CD4-positive, alpha-beta T cell treated with Interleukin-4 for 1 hour (primary cell): ENCODE measurements around the gene TTC28.
A peak's percentile ranks its signal among the peaks of the same experiment; 100 is the strongest.

ENCODE experiments used
- DNase-seq, 2 donors: peaks; one replicate each; pipeline ENCODE4 v3.0.0-alpha.2; 2020 to 2022

The TTC28 gene

GRCh38 chr22:27993774-27994350 is 685.8 kb downstream of the TTC28 start:
- DNase-seq, result no peak

DNA sequence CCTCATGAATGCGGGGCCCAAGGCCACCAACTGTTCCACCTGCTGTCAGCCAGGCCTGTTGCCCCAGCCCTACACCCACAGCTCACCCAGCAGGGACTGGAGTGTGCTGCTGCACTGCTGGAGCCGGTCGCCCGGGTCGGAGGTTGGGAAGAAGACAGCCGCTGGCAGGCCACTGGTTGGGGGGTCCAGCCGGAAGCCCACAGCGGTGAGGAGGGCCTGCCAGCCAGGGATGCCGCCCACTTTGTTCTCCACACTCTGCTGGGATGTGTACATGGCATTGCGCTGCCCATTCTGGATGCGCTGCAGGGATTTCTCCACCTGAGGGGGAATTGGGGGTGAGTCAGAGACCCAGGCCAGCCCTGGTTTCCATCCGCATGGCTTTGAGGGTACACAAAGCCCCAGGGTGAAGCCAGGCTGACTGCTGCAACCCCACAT is 686.4 kb downstream of the TTC28 start:
- DNase-seq, result no peak

- DNase-seq, result peak in 1 of 2 donors; percentile 7
Observed at GRCh38 chr22:27992294-27993165, 687.1 kb downstream of the TTC28 start.

GRCh38 chr22:27991586-27992293 is 687.9 kb downstream of the TTC28 start:
- DNase-seq, result peak in 1 of 2 donors; percentile 6

GRCh38 chr22:27990879-27991278 is 688.8 kb downstream of the TTC28 start:
- peak in 1 of 2 donors; percentile 5 for DNase-seq

DNA sequence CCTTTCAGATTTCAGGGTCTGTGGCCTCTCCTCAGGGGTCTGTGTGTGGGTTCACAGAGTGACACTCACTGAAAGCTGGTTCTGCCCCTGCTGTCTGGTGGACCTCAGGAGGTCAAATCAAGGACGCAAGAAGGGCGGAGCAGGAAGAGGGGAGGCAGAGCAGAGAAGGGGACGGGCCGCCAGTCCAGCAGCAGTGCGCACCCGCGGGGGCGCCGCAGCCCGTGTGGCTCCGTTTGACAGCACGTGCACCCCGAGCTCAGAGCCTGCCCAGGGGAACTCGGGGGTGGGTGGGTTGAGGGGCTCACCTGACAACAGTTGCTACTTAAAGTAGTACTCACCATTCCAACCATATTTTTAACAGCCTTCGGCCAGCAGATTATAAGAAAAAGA is 689.2 kb downstream of the TTC28 start:
- DNase-seq, result peak in 1 of 2 donors; percentile 10

DNA sequence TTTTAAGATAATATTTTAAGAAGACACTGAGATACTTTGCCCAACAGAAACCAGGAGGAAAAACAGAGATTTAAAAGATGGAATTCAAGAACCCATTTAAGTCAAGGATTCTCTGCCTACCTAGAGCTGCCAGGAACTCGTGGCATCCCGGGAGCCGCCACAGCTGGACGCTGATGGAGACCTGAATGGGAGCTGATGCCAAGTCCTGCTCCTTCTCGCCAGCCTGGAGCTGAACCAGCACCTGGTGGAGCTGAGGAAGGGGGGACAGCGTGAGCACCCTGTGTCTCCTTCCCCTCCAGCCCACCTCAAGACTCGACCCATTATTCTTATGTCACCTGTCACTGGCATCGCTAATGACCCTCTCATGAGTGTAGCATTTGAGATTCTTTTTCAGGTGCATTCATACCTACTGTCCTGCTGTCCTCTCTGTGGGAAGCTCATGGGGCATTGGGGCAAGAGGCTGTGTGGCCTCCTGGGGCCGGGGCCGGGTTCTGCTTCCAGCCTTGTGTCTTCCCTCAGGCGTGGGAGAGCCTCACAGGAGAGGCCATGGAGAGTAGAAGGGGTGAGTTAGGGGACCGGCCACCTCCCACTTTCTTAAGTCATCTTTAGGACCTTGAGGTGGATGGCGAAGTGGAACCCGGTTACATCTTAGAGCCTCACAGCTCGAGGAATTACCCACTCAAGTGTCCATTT is 689.7 kb downstream of the TTC28 start:
- no peak for DNase-seq

DNA sequence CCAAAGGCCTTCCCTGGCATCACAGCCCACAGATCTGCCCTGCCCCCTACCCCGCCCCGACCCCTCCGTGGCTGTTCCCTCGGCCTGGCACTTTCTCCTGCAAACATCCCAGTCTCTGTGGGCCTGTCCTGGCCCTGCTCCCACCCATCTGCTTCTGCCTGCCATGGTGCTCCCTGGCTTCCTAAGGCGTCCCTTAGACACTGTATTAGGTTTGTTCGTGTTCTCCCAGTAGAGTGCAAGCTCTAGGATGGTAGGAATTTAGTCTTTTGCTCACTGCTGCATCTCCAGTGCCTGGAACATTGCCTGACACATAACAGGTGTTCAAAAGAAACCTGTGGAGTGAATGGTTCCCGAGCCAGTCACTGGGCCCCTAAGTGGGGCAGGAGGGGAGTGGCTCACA is 690.9 kb downstream of the TTC28 start:
- DNase-seq, result no peak

- no peak for DNase-seq
Observed at GRCh38 chr22:27987557-27987956, 692.1 kb downstream of the TTC28 start.

DNA sequence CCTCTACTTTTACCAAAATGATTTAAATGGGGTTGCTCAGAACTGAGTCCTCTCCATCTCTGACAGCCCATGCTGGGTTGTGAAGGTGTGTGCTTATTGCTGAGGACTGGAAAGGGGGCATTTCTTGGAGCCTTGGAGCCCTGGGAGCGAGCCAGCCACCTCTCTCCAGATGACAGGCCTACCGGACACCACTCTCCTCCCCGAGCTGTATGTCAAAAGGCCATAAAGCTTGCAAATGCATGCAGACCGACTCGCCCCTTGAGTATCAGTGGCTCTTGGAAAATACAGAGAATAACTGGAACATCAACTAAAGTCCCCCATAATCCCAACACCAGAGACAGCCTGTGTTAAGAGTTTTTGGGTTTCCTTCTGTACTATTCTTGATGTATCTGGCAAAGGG is 692.7 kb downstream of the TTC28 start:
- no peak for DNase-seq

DNA sequence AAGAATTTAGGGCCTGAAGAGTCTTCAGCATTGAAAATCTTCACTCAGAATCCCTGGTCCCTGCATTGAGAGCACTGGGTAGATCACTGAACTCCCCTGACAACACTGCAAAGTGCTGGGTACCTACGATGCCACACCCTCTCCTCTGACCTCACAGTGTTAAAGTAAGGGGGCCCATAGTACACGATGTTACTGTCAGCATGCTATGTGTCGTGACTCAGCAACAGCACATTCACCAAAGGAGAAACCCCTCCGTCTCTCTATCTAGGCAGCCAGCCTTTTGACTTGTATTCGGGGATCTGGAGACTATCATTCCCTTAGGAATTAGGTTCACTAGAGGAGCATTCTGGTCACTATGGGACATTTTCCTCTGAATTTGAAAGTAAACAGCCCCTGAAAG is 693.2 kb downstream of the TTC28 start:
- no peak for DNase-seq

GRCh38 chr22:27985323-27986275 is 694.0 kb downstream of the TTC28 start:
- no peak for DNase-seq

DNA sequence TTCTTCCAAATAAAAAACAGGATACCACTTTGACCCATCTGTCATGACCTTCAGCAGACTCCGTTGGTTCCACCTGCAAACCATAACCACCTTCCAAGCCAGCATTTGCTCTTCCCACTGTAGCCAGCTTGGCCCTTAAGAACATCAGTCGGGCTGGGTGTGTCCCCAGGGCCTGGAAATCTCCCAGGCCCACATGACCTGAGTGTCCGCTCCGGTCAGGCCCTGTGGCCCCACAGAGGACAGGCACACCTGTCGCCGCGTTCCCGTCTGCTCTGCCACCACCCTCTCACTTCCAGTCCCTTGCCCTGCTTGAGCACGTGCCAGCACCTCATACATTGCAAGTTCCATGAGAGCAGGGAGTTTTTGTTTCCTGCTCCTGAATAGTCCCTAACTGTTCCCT is 694.9 kb downstream of the TTC28 start:
- no peak for DNase-seq

DNA sequence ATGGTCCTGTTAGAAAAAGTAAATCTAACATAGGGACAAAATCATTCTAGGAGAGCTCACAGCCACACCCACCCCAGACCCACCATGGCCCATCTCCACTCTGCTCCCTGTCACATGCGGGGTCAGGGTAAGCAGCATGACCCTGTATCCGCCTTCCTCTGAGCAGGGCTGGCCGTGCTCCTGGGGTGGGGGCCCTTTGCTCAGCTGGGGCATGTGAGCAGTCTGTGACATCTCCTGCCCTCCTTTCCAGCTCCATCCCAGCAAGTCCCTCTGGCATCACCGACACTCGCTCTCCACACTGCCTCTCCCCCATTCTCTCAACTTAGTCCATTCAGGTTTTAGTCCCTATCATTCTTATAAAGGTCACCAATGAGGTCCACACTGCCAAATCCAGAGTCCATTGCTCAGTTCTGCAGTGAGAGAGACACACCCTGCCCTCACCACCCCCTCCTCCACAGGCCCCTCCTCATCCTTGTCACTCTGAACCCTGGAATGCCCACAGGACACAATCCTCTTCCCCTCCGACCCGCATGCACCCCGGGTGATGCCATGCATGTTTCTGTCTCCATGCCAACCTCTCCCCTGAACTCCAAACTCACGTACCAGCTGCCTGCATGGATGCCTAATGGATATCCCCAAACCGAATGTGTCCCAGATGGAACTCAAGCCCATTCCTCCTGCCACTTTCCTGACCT is 695.5 kb downstream of the TTC28 start:
- no peak for DNase-seq

GRCh38 chr22:27983361-27983791 is 696.3 kb downstream of the TTC28 start:
- no peak for DNase-seq

DNA sequence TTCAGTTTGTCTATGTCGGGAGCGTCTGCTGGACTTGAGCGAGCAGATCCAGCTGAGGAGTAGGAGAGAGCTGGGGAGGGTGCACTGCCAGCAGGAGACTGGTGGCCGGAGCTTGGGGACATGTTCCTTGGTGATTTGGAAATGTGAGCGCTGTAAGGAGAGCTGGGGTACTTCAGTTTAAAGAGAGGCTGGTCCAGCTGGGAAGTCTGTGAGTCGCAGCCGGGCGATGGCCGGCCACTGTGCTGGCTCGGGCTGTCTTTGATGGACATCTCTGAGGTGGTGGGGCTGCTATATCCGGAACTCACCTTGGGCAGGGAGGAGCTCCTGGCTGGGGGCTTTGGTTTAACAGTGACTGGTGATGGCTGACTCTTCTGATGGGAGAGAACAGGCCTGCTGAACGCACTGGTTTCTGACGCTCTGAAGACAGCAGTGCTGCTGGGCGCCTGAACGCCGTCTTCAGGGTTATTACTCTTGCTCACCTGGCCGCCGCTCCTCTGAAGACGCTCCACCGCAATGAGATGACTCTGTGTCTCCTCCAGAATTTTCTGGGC is 696.9 kb downstream of the TTC28 start:
- DNase-seq, result no peak

DNA sequence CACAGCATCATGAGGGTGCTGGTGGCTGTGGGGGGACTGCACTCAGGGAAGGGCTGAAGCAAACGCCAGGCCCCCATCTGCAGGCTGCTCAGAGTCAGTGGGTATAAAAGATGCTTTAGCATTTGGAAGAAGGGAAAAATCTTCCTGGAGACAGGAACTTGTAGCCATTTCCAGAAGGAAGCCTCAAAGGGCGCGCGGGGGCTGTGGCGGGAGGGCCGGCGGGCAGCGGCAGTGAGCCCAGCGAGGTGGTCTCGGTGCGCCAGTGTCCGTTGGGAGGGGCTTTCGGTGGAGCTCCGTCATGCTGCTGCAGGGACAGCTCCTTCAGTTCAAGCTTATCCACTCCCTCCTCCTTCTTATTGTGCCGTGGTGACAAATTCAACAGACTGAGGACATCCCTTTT is 697.5 kb downstream of the TTC28 start:
- DNase-seq, result no peak

GRCh38 chr22:27980424-27981148 is 699.1 kb downstream of the TTC28 start:
- DNase-seq, result no peak

DNA sequence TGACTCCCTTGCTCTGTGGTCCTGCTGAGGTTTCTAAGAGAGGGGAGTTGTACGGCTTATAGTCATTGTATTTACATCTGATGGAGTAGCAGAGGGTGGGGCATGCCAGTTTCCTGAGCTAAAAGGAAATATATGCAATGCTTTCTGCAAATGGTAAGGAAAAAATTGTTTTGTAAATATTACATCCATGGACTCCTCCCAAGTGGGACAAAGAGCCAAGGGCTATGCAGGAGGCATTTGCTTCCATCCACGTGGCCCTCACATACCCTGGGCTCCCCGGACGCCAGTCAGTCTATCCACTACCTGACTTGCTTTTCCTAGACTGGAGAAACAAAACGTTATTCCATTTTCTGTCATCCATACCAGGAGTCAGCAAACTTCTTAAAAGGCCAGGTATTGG is 700.8 kb downstream of the TTC28 start:
- DNase-seq, result no peak

DNA sequence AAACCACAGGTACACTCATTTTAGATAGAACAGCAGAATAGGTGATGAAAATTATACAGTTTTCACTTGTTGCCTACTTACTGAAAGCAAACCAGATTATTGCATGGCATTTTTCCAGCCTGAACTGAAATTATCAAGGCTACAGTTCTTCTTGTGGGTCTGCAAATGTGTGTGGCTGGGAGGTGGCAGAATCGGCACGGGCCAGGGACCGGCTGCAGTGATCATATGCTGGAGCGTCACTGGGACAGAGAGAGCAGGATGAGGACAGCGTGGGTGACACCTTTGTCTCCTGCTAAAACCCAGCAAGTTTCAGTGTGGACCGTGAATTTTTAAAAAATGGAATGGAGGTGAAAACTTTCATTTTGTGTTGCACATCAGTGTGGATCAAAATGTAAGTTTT is 701.3 kb downstream of the TTC28 start:
- no peak for DNase-seq
